ENCODE results near the gene MAP2K7.

The MAP2K7 gene

DNA sequence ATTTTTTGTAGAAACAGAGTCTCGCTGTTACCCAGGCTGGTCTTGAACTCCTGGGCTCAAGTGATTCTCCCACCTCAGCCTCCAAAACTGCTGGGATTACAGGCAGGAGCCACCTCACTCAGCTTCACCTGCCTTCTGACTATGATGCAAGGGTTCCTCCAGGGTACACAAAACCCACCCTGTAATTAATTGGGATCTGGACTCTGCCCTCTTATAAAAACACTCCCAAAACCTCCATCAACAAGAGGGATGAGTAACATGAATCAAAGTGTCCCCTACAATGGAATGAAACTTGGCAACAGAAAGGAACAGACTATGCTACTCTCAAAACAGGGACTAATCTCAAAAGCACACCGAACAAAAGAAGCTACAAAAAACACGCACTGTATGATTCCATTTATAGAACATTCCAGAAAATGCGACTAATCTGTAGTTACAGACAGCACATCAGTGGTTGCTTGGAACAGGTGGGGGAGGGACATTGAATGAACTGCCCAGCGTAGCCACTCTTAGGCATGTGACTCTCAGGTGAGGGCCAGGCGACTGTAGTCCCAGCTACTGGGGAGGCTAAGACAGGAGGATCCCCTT lies 26.3 kb upstream of the MAP2K7 start:
- no peak for DNase-seq (ENCODE audit: low spot score)
- TF ChIP-seq, protein P1, sequence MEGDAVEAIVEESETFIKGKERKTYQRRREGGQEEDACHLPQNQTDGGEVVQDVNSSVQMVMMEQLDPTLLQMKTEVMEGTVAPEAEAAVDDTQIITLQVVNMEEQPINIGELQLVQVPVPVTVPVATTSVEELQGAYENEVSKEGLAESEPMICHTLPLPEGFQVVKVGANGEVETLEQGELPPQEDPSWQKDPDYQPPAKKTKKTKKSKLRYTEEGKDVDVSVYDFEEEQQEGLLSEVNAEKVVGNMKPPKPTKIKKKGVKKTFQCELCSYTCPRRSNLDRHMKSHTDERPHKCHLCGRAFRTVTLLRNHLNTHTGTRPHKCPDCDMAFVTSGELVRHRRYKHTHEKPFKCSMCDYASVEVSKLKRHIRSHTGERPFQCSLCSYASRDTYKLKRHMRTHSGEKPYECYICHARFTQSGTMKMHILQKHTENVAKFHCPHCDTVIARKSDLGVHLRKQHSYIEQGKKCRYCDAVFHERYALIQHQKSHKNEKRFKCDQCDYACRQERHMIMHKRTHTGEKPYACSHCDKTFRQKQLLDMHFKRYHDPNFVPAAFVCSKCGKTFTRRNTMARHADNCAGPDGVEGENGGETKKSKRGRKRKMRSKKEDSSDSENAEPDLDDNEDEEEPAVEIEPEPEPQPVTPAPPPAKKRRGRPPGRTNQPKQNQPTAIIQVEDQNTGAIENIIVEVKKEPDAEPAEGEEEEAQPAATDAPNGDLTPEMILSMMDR (IDR thresholded peaks at IDR 0.05; ENCODE audit: extremely low read depth, insufficient read depth, missing control alignments) = no peak
- in situ Hi-C loops (cut with MboI; ENCODE audit: low pct_unique_long_range_greater_than_20kb, low sequenced_read_pairs, unreplicated experiment) = no loop called here

DNA sequence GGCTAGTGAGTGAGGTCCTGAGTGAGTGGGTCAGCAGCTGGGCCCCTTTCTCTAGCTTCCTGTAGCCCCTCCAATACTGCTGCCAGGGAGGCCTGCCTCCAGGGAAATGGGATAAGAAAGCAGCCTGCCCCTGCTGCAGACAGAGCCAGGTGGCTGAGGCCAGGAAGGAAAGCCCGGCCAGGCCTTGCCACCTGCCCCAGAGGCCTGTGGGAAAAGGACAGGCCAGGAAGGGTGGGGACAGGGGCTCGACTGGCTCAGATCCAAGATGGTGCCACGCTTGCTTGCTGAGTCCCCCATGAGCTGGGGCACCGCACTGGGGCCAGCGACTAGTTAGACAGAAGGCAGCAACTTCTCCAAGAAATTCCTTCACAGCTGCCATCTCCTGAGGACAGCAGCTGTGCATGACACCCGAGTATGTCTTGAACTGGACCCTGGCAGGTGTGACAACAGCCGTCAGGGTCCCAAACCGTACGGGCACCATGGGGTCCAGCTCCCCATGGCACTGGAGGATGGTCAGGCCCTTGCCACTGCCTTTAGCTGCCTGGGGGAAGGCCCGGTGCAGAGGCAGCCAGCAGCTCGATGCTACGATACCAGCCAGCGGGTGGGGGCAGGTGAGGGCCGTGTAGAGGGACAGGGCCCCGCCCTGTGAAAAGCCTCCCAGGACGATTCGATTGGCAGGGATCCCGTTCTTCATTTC lies 24.4 kb upstream of the MAP2K7 start:
- TF ChIP-seq, protein P1 (IDR thresholded peaks at IDR 0.05; ENCODE audit: extremely low read depth, insufficient read depth, missing control alignments) = no peak
- in situ Hi-C loops (cut with MboI; ENCODE audit: low pct_unique_long_range_greater_than_20kb, low sequenced_read_pairs, unreplicated experiment) = no loop called here

DNA sequence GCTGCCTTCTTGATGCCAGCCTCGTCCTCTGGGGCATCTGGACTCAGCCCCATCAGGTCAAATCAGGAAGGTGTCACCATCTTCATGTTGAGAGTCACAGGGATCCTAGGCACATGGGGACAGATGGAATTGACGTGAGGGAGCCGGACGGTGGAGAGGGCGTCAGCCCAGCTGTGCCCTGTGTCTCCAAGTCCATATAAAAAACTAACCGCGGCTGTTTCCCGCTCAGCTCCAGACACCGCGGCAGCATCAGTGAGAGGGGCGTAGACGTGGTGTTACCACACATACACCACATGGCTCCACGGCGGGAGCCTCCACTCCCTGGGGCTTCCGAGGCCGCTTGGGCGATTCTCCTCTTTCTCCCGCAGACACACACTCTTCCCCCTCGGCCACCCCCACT lies 23.8 kb upstream of the MAP2K7 start:
- in situ Hi-C loops (cut with MboI; ENCODE audit: low pct_unique_long_range_greater_than_20kb, low sequenced_read_pairs, unreplicated experiment) = no loop called here
- no peak for DNase-seq (ENCODE audit: low spot score)

More for the DNA sequence above, 24.4 kb upstream of the MAP2K7 start:
- no peak for DNase-seq (ENCODE audit: low spot score)

DNA sequence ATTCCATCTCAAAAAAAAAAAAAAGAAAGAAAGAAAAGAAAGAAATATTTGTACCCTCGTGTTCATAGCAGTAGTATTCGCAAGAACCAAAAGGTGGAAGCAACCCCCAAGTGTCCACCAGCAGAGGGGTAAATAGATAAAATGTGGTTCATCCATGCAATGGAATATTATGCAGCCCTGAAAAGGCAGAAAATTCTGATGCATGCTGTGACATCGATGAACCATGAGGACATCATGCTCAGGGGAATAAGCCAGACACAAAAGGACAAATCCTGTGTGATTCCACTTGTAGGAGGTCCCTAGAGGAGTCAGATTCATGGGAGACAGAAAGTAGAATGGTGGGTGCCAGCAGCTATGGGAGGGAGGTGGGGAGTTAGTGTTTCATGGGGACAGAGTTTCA lies 21.8 kb upstream of the MAP2K7 start:
- DNase-seq (ENCODE audit: low spot score) = no peak
- in situ Hi-C loops (cut with MboI; ENCODE audit: low pct_unique_long_range_greater_than_20kb, low sequenced_read_pairs, unreplicated experiment) = no loop called here
- TF ChIP-seq, protein P1 (IDR thresholded peaks at IDR 0.05; ENCODE audit: extremely low read depth, insufficient read depth, missing control alignments) = no peak

More for the DNA sequence above, 23.8 kb upstream of the MAP2K7 start:
- TF ChIP-seq, protein P1 (IDR thresholded peaks at IDR 0.05; ENCODE audit: extremely low read depth, insufficient read depth, missing control alignments) = no peak

DNA sequence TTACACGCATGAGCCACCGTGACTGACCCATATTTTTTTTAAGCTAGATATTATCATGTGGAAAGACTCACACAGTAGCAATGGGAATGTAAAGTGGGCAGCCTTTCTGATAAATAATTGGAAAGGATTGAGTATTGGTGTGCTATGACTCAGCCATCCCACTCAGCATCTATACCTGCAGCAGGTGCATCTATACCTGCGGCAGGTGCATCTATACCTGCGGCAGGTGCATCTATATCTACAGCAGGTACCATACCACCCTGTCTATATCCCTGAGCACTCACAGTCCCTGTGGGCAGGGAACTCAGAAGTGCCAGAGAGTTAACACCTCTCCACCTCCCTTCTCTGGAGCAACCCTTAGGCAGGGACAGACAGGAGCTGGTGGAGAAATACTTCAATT lies 20.6 kb upstream of the MAP2K7 start:
- no peak for DNase-seq (ENCODE audit: low spot score)
- in situ Hi-C loops (cut with MboI; ENCODE audit: low pct_unique_long_range_greater_than_20kb, low sequenced_read_pairs, unreplicated experiment) = no loop called here

DNA sequence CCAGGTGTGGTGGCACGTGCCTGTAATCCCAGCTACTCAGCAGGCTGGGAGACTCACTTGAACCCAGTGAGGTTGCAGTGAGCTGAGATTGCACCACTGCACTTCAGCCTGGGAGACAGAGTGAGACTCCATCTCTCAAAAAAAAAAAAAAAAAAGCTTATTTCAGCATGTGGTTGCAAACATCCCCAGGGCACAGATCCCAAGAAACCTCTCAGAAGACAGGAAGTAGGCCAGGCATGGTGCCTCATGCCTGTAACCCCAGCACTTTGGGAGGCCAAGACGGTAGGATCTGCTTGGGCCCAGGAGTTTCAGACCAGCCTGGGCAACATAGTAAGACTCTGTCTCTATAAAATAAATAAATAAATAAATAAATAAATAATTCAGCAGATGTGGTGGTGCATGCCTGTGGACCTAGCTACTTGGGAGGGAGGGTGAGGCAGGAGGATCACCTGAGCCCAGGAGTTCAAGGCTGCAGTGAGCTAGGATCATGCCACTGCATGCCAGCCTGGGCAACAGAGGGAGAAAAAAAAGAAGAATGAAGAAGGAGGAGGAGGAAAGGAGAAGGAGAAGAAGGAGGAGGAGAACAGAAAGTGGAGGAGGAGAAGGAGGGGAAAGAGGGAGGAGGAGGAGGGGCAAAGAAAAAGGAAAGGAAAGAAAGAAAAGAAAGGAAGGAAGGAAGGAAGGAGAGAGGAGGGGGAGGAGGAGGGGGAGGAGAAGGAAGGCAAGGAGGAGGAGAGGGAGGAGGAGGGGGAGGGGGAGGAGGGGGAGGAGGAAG lies 19.7 kb upstream of the MAP2K7 start:
- in situ Hi-C loops (cut with MboI; ENCODE audit: low pct_unique_long_range_greater_than_20kb, low sequenced_read_pairs, unreplicated experiment) = no loop called here
- TF ChIP-seq, protein P1 (IDR thresholded peaks at IDR 0.05; ENCODE audit: extremely low read depth, insufficient read depth, missing control alignments) = no peak
- DNase-seq (ENCODE audit: low spot score) = no peak

More for the DNA sequence above, 20.6 kb upstream of the MAP2K7 start:
- TF ChIP-seq, protein P1 (IDR thresholded peaks at IDR 0.05; ENCODE audit: extremely low read depth, insufficient read depth, missing control alignments) = no peak

Data from GM13977 (cell line).